ENCODE results near the gene MTFR1L. TPM values are rescaled to one million over a fixed set of nuclear protein-coding genes. Genes with fewer than 3 reads are reported as not detected.
A peak's percentile ranks its signal among the peaks of the same experiment; 100 is the strongest.
"Not testable (repeated sequence)": the region's sequence is repeated elsewhere in the genome, so short reads cannot be mapped to it uniquely, and the experiment has no call there.

The MTFR1L gene
- total RNA-seq, 1 donor from 2014 or later = 30.6 TPM

GRCh38 chr1:25825605-25826004 is 5.9 kb downstream of the MTFR1L start:
- peak in 1 of 2 donors; percentile 33 for DNase-seq (ENCODE audit: low read depth in 2 of 2)

- no peak for DNase-seq (ENCODE audit: low read depth in 2 of 2)
Measured at GRCh38 chr1:25826571-25826970, 6.8 kb downstream of the MTFR1L start.

DNA sequence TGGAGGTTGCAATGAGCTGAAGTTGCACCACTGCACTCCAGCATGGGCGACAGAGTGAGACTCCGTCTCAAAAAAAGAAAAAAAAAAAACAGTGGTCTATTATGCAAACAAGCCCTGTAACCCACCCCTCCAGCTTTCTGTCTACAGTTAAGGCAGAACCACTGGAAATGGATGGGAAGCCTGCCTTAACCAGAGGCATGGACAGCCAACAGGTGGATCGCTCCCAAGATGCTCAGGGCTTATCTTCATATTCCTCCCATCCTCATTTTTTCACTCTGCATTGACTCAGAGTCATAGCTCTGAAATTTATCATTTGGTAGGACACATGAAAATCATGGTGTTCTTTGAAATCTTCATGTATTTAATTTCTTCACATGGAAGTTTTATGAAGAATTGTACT is 8.7 kb downstream of the MTFR1L start:
- DNase-seq (ENCODE audit: low read depth in 2 of 2) = no peak

GRCh38 chr1:25829046-25829445 is 9.3 kb downstream of the MTFR1L start:
- DNase-seq (ENCODE audit: low read depth in 2 of 2) = peak in 1 of 2 donors; percentile 60

DNA sequence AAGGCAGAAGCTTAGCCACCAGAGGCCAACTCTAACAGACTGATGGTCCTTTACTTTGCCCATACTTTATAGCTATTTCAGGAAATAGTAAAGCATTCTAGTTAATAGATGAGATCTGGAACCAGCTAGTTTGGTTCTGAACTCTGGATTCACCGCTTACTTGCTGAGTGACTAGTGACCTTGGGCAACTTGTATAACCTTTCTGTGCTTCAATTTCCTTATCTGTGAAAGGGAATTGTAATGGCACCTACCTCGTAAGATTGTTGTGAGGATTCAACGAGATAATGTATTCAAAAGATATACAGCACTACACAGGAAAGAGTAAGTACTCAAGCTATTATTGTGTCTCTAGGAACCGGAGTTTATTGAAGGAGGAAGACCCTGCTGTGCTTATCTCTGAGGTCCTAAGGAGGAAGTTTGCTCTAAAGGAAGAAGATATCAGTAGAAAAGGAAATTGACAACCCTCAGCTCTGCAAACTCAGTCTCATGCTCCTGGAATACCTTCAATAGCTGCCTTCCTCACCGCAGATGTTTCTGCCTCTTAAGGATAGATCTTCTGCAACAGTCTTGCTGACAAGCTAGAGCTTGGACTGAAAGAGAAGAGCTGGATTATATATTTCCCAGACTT is 11.9 kb downstream of the MTFR1L start:
- DNase-seq (ENCODE audit: low read depth in 2 of 2) = no peak

DNA sequence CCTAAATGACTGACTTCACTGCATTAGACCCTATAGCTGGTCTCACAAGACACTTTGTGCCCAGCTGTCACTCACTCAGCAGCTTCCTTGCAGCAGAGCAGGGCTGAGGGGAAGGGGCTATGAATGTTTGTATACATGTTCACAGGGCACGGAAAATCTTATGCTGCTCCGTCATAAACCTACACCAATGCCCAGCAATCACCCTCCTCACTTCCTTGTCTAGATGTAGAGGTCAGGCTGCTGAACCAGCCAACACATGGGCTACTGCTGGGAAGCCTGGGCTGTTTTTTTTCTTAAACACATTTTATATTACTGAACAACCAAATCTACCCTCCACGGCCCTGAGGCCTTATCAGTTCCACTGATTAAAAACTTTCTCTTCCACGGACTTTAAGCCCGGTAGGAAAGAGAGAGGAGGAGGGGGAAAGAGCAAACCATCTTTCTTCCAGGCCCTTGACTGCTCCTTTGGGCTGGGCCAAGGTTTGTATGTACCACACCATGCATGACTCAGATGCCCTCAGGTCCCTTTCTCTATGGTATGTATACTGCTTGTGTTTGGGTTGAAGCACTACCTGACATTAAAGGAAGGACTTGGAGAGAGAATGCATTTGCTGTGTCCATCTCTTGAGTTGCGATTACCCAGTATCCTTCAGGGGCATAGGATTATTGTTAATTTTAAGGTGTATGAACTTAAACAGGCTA is 12.7 kb downstream of the MTFR1L start:
- no peak for DNase-seq (ENCODE audit: low read depth in 2 of 2)

DNA sequence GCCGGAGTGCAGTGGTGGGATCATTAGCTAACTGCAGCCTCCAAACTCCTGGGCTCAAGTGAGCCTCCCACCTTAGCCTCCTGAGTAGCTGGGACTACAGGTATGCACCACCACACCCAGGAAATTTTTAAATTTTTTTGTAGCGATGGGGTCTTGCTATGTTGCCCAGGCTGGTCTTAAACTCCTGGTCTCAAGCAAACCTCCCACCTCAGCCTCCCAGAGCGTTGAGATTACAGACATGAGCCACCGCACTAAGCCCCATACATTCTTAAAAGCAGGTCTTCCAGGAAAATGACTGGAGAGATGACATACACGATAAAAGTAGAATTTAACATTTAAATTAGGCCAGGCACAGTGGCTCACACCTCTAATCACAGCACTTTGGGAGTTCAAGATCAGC is 13.4 kb downstream of the MTFR1L start:
- DNase-seq (ENCODE audit: low read depth in 2 of 2) = no peak

DNA sequence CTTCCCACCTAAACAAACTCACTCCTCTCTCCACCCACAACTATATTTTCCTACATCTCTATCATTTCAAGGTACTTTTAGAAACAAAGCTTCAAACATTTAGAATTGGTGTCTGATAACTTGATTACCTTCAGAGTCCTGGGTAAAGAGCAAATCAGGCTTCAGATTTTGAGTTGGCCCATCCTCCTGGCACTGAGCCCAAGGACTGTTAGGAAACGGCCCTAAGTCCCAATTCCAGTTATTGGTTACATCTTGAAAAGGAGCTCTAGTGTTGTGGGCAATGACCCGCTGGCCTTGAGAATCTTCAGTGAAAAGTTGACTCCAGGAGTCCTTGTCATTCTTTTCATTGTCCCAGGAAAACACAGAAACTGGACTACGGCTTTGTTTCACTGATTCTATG is 15.1 kb downstream of the MTFR1L start:
- no peak for DNase-seq (ENCODE audit: low read depth in 2 of 2)

GRCh38 chr1:25836695-25837094 is 16.9 kb downstream of the MTFR1L start:
- no peak for DNase-seq (ENCODE audit: low read depth in 2 of 2)

GRCh38 chr1:25837262-25837875 is 17.6 kb downstream of the MTFR1L start:
- DNase-seq (ENCODE audit: low read depth in 2 of 2) = peak in 1 of 2 donors; percentile 33

GRCh38 chr1:25839808-25840207 is 20.1 kb downstream of the MTFR1L start:
- not testable (repeated sequence) for DNase-seq (ENCODE audit: low read depth in 2 of 2)

- DNase-seq (ENCODE audit: low read depth in 2 of 2) = no peak
Measured at GRCh38 chr1:25843483-25843882, 23.7 kb downstream of the MTFR1L start.

- no peak for DNase-seq (ENCODE audit: low read depth in 2 of 2)
Measured at GRCh38 chr1:25844536-25845337, 25.0 kb downstream of the MTFR1L start.

- no peak for DNase-seq (ENCODE audit: low read depth in 2 of 2)
Measured at GRCh38 chr1:25845664-25846063, 25.9 kb downstream of the MTFR1L start.

DNA sequence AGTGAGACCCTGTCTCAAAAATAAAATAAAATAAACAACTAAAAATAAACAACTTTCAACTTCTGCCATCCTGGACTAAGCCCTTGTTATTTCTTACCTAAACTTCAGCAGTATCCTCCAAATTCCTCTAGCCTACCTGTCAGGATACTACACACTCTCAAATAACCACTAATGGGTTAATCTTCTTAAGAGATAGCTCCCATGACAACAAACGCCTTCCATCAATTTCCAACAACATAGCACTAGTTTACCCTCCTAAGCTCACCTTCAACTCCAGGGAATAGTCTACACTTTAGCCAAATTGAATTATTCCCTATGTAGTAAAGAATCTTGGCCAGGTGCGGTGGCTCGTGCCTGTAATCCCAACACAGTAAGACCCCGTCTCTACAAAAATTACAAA is 28.2 kb downstream of the MTFR1L start:
- DNase-seq (ENCODE audit: low read depth in 2 of 2) = no peak

DNA sequence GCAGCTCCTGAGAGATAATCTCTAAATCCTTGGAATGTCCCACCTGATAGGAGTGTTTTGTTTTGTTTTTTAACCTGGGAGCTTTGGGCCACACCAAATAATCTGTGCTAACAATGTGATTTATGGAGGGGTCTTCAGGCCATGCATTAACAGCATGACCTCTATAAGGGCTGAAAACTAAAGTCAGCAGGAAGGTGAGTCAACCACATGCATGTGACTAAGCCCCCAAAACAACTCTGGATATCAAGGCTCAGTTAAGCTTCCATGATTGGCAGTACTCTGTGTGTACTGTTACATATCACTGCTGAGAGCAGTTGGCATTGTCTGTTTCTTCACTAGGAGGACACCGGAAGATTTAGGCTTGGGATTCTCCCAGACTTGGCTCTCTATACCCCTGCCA is 28.8 kb downstream of the MTFR1L start:
- DNase-seq (ENCODE audit: low read depth in 2 of 2) = peak; percentile 20 to 25

DNA sequence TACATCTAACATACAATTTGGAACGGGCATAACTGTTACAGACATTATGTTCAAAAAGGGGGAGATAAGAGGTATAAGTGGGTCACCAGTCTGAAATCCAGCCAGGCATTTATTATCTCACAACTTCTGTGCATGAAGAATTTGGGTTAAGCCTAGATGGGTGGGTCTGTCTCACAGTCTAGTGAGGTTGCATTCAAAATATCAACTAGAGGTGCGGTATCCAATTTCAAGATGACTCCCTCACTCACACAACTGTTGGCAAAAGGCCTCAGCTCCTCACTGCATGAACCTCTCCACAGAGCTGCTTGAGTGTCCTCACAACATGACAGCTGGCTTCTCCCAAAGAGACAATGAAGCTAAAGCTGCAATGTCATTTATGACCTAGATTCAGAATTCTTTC is 34.8 kb downstream of the MTFR1L start:
- DNase-seq (ENCODE audit: low read depth in 2 of 2) = no peak

DNA sequence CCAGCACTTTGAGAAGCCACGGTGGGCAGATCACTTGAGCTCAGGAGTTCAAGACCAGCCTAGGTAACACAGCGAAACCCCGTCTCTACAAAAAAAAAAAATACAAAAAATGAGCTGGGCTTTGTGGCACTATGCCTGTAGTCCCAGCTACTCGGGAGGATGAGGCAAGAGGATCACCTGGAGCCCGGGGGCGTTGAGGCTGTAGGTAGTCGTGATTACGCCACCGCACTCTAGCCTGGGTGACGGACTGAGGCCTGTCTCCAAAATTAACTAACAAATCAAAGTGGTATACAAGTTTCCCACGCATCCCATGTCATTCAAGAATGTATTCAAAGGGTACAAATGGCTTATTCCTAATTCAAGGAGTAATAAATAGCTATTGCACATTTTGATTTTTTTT is 37.1 kb downstream of the MTFR1L start:
- DNase-seq (ENCODE audit: low read depth in 2 of 2) = no peak

DNA sequence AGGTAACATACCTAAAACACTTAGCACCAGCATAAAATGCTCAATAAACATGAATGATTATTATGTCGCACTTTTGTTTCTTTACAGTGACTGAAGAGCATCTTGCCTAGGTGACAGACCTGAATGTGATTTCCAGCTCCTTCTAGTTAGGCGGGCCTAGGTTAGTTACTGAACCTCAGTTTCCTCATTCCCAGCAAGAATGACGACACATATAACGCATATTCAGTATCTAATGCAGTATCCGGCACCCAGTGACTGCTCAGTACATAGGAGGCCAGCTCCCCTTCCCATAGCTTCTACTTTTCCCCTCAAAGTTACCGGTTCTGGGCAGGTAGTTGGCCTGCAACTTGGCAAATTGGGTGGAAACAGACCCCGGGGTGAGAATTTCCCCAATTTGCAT is 38.7 kb downstream of the MTFR1L start:
- no peak for DNase-seq (ENCODE audit: low read depth in 2 of 2)

- DNase-seq (ENCODE audit: low read depth in 2 of 2) = peak; percentile 83 to 85
Measured at GRCh38 chr1:25858906-25859789, 39.4 kb downstream of the MTFR1L start, which contains the start of gene AUNIP. AUNIP (minus strand) TSS chr1:25859457; CDS start chr1:25859357, 100 bp downstream.
